Mammary epithelial cell (primary cell): ENCODE data around the gene TRAP1.

Source experiments
- CTCF ChIP-seq, 2 donors: IDR thresholded peaks in 1 of 2; conservative IDR thresholded peaks in 1 of 2; 2 replicates each; pipeline ENCODE4 v1.5.1; 2011 to 2012; ENCODE audit warnings: inconsistent platforms in 2 of 2, low read length in 2 of 2, mild to moderate bottlenecking in 2 of 2, control low read depth in 1 of 2, low read depth in 1 of 2; ENCODE audit not compliant: insufficient read depth in 1 of 2; ENCODE audit errors: extremely low read depth in 1 of 2
- EZH2 ChIP-seq: IDR thresholded peaks from 2 replicates; pipeline ENCODE4 v1.6.1; 2012; ENCODE audit warnings: low read length, inconsistent platforms, borderline replicate concordance

- TF ChIP-seq CTCF (conservative IDR thresholded peaks at IDR 0.05 in 1 of 2, IDR thresholded peaks at IDR 0.05 in 1 of 2; ENCODE audit: extremely low read depth in 1 of 2, insufficient read depth in 1 of 2, low read depth in 1 of 2, low read length in 2 of 2) (no peak), EZH2 (no peak)
These were observed 18.4 kb downstream of the TRAP1 start for GRCh38 chr16:3698941-3699340.
